GM12878 (cell line): ENCODE measurements around the gene TMA16. TPM values are rescaled to one million over a fixed set of nuclear protein-coding genes. Genes with fewer than 3 reads are reported as not detected.

Experiments
- ATAC-seq: fragments of 200-7000 bp; cut with Tn5 transposase; 3 replicates; pipeline ENCODE4 v1.9.1; 2020; ENCODE audit warnings: mild to moderate bottlenecking, moderate library complexity
- BruUV-seq: library from RNA; stranded (reverse); fragments of 400-500 nt; replicated peaks from 2 replicates; lab custom pipeline; 2021; lab: Mats Ljungman, UMichigan
- CTCF ChIA-PET: fragments of 300-600 bp; sonication (Branson Sonifier 250); formaldehyde crosslinking; extraction: SDS; loops from one replicate; lab custom pipeline; 2021; ENCODE audit warnings: inconsistent platforms; lab: Yijun Ruan, JAX
- POLR2A ChIA-PET: fragments of 350-600 bp; formaldehyde crosslinking; extraction: SDS; loops from one replicate; lab custom pipeline; 2021; ENCODE audit warnings: inconsistent platforms; lab: Charles Lee
- RAD21 ChIA-PET: fragments of 300-600 bp; sonication (Branson Sonifier 250); formaldehyde crosslinking; loops from one replicate; lab custom pipeline; 2023; ENCODE audit warnings: antibody characterized with exemption; ENCODE audit not compliant: unreplicated experiment; lab: Charles Lee
- SMC1A ChIA-PET: fragments of 300-600 bp; sonication (Branson Sonifier 250); formaldehyde crosslinking; loops from one replicate; lab custom pipeline; 2023; ENCODE audit not compliant: unreplicated experiment, uncharacterized antibody; lab: Charles Lee
- DNase-seq: peaks from one replicate; pipeline ENCODE4 v3.0.0-alpha.2; 2011; ENCODE audit warnings: low read depth, low spot score
- FAIRE-seq: peaks from 3 replicates; lab custom pipeline; 2011; peaks lifted over from hg19 to GRCh38; lab: Jason Lieb, UNC
- H2AFZ ChIP-seq: 2 replicates; pipeline ENCODE4 v1.6.0; 2011; ENCODE audit warnings: low read depth, low read length, control low read depth; ENCODE audit not compliant: control insufficient read depth
- H3K27ac ChIP-seq: 2 replicates; pipeline ENCODE4 v1.5.1; 2011; ENCODE audit warnings: control low read depth; ENCODE audit not compliant: control insufficient read depth, insufficient read depth
- H3K27me3 ChIP-seq, 2 experiments: replicated peaks in 1 of 2; 2 replicates each; pipeline versions ENCODE4 v1.6.0 to v1.6.1; 2011; ENCODE audit warnings: low read length in 1 of 2; ENCODE audit not compliant: control insufficient read depth in 2 of 2, insufficient read depth in 2 of 2
- H3K36me3 ChIP-seq, 2 experiments: 2 replicates each; pipeline ENCODE4 v1.5.1; 2011; ENCODE audit warnings: low read length in 1 of 2; ENCODE audit not compliant: control insufficient read depth in 2 of 2, insufficient read depth in 2 of 2
- H3K4me1 ChIP-seq: 2 replicates; pipeline ENCODE4 v1.6.1; 2011; ENCODE audit warnings: mild to moderate bottlenecking, low read length, moderate library complexity, mixed read lengths; ENCODE audit not compliant: control insufficient read depth, insufficient read depth
- H3K4me2 ChIP-seq: 2 replicates; pipeline ENCODE4 v1.6.0; 2011; ENCODE audit warnings: control low read depth; ENCODE audit not compliant: control insufficient read depth, insufficient read depth
- H3K4me3 ChIP-seq: fragments of 200-600 bp; sonication (generic); 2 replicates; pipeline ENCODE4 v1.5.1; 2016
- H3K79me2 ChIP-seq: 2 replicates; pipeline ENCODE4 v1.6.0; 2011; ENCODE audit warnings: low read length; ENCODE audit not compliant: control insufficient read depth, insufficient read depth
- H3K9ac ChIP-seq: 2 replicates; pipeline ENCODE4 v1.8.0; 2011; ENCODE audit warnings: low read length, control low read depth, mixed read lengths; ENCODE audit not compliant: control insufficient read depth, insufficient read depth
- H3K9me3 ChIP-seq: replicated peaks from 3 replicates; pipeline ENCODE4 v1.5.1; 2011; ENCODE audit warnings: mild to moderate bottlenecking, low read length; ENCODE audit not compliant: control insufficient read depth, insufficient read depth
- H4K20me1 ChIP-seq: 2 replicates; pipeline ENCODE4 v1.6.0; 2011; ENCODE audit not compliant: control insufficient read depth, insufficient read depth
- SMAD1 ChIP-seq: fragments of 450-650 bp; IDR thresholded peaks from 2 replicates; pipeline ENCODE4 v1.6.1; 2018; ENCODE audit warnings: mild to moderate bottlenecking, low read depth; ENCODE audit not compliant: partially characterized antibody
- SMAD5 ChIP-seq: IDR thresholded peaks from 2 replicates; pipeline ENCODE4 v1.6.1; 2016; ENCODE audit warnings: antibody characterized with exemption, low read depth
- USF2 ChIP-seq: IDR thresholded peaks from 2 replicates; pipeline ENCODE4 v1.6.1; 2011; ENCODE audit warnings: low read depth, low read length, improper control_type of control experiment, borderline replicate concordance
- WGBS: methylation state at CpG from one replicate; pipeline ENCODE4 v1.1.6; 2016; ENCODE audit warnings: low lambda C conversion rate; ENCODE audit not compliant: insufficient replicate concordance, insufficient coverage; ENCODE audit errors: missing lambda C conversion rate; 5-methylcytosine and 5-hydroxymethylcytosine counted together
- in situ Hi-C: fragments of 300-500 bp; cut with MboI; formaldehyde crosslinking; loops from 9 replicates; pipeline ENCODE4 v1.14.3; 2018; ENCODE audit warnings: mixed read lengths
- intact Hi-C: fragments of 100-400 bp; cut with micrococcal nuclease; formaldehyde crosslinking; loops from one replicate; pipeline ENCODE4 v1.14.2; 2022; ENCODE audit not compliant: unreplicated experiment
- polyA plus RNA-seq, 11 experiments: library from polyadenylated mRNA; depleted of rRNA in 4 of 11; unstranded in 6 of 11; stranded (reverse) in 5 of 11; fragments of >200 nt; fragmentation: Nextera tagmentation in 4 of 11; fragmentation: Illumina TruSeq in 1 of 11; extraction: Ambion mirVana in 4 of 11; extraction: Trizol in 1 of 11; gene quantifications; 1 replicate in 1 of 11; 2 replicates in 10 of 11; pipeline versions ENCODE4 v1.2.1 to v1.2.3, GENCODE V29; 2011 to 2016; ENCODE audit warnings: inconsistent platforms in 2 of 11, missing spikeins in 2 of 11, low read depth in 1 of 11
- total RNA-seq, 4 experiments: library from RNA; depleted of rRNA in 3 of 4; stranded (reverse); fragments of >200 nt in 3 of 4; fragmentation: Illumina TruSeq in 1 of 4; extraction: Trizol in 1 of 4; gene quantifications; 2 replicates each; pipeline versions ENCODE4 v1.2.1 to v1.2.3, GENCODE V29; 2013 to 2021
- TF ChIP-seq, protein P1 (sequence below): IDR thresholded peaks from 2 replicates; pipeline ENCODE4 v1.6.1; 2012; ENCODE audit warnings: low read length, inconsistent platforms

TMA16 gene
- total and polyA plus RNA-seq, 10 of the 15 experiments (the other 5 are each of a cell fraction or from before 2014, with no cell fraction given): 37.9 to 91.0 (median 55.8) TPM

DNA sequence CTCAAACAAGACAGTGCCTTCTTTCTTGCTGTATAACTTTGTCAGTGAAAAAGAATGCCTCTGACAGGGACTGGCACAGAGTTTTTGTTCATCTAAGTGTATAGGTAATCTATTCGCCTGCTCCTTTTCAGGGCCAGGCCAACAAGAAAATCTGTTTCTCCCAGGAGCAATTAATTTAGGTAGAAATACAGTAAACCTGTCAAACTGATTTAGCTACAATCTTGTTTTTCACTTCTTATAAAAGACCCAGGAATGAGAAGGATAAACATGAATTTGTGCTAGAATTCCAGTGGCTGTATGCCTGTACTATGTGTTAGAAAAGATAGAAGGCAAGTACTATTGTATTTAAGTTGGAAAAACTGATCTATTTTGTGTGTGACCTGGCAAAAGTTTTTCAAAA, 6.1 kb downstream of the TMA16 start:
- no peak for DNase-seq
- in situ Hi-C loops: no loop called here
- Histone ChIP-seq H3K4me1 (peaks cover 16% of the 10 kb centered on the region), H3K79me2 (peaks cover 96% of the 10 kb centered on the region), H3K4me3 (no peak overlapping the region), H3K9me3 (no peaks in the 10 kb centered on the region; the same call in 1 of the 3 replicates), H3K27me3 (no peaks in the 10 kb centered on the region), H2AFZ (no peak overlapping the region), H3K9ac (no peak overlapping the region), H3K27ac (no peak overlapping the region)
- FAIRE-seq: no peak
- ChIA-PET SMC1A (interaction anchor here (0.9 to 1.6 kb wide), 4 partner anchors 14 to 55 kb away, joined by 3 to 5 read pairs (median 4); no protein-coding TSS in a partner anchor), RAD21 (interaction anchor here (1.0 kb wide), 1 partner anchor 11 kb away, joined by 3 read pairs; no protein-coding TSS in a partner anchor), CTCF (interaction anchor here (2.9 kb wide), 1 partner anchor 48 kb away, joined by 18 read pairs; no protein-coding TSS in a partner anchor)
- TF ChIP-seq SMAD1 (no peak), USF2 (no peak), SMAD5 (no peak)
- TF ChIP-seq, protein P1, sequence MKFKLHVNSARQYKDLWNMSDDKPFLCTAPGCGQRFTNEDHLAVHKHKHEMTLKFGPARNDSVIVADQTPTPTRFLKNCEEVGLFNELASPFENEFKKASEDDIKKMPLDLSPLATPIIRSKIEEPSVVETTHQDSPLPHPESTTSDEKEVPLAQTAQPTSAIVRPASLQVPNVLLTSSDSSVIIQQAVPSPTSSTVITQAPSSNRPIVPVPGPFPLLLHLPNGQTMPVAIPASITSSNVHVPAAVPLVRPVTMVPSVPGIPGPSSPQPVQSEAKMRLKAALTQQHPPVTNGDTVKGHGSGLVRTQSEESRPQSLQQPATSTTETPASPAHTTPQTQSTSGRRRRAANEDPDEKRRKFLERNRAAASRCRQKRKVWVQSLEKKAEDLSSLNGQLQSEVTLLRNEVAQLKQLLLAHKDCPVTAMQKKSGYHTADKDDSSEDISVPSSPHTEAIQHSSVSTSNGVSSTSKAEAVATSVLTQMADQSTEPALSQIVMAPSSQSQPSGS: no peak
- TF ChIP-seq, all 136 proteins: peak for 0
- intact Hi-C loops: no loop called here
- POLR2A ChIA-PET: interaction anchor here (0.7 kb wide), 1 partner anchor 48 kb away, joined by 3 read pairs; no protein-coding TSS in a partner anchor
- Histone ChIP-seq H3K4me2 (no peak overlapping the region), H3K36me3 (0 out of 4 replicates have a peak, but pooled peaks cover 3 to 5% of the 10 kb centered on the region in 2 experiments), H4K20me1 (peaks cover 5% of the 10 kb centered on the region; the same call in 1 of the 2 replicates)
- ATAC-seq: peak; percentile 6; the same call in 1 of the 3 replicates
- BruUV-seq: no TSS peak
- WGBS: 97% methylated on average over 1 of the region's 1 CpG
